NCI-H2029 treated with DMSO at 0.1 percent for 48 hours (cell line): ENCODE measurements around the gene CFDP1.
"Not testable (repeated sequence)": the region's sequence is repeated elsewhere in the genome, so short reads cannot be mapped to it uniquely, and the experiment has no call there.

Source experiments
- DNase-seq: peaks from one replicate; lab custom pipeline; 2025; lab: John Stamatoyannopoulos, UW

CFDP1 gene

GRCh38 chr16:75458439-75458838, 25.1 kb upstream of the CFDP1 start:
- DNase-seq, result no peak

- DNase-seq, result no peak
Observed at GRCh38 chr16:75458029-75458428, 24.7 kb upstream of the CFDP1 start.

GRCh38 chr16:75457485-75458021, 24.2 kb upstream of the CFDP1 start:
- no peak for DNase-seq

- no peak for DNase-seq
Observed at GRCh38 chr16:75456971-75457370, 23.7 kb upstream of the CFDP1 start.

- DNase-seq, result not testable (repeated sequence)
Observed at GRCh38 chr16:75456486-75456885, 23.2 kb upstream of the CFDP1 start.

GRCh38 chr16:75455677-75456076, 22.4 kb upstream of the CFDP1 start:
- no peak for DNase-seq

GRCh38 chr16:75452464-75453190, 19.3 kb upstream of the CFDP1 start:
- no peak for DNase-seq

GRCh38 chr16:75446416-75446815, 13.1 kb upstream of the CFDP1 start:
- no peak for DNase-seq

GRCh38 chr16:75445298-75445697, 12.0 kb upstream of the CFDP1 start:
- DNase-seq, result no peak

- no peak for DNase-seq
Observed at GRCh38 chr16:75443298-75443697, 10.0 kb upstream of the CFDP1 start.

GRCh38 chr16:75433732-75434413, 570 bp upstream of the CFDP1 start:
- peak; percentile 53 for DNase-seq

GRCh38 chr16:75429621-75430403, 3.5 kb downstream of the CFDP1 start:
- no peak for DNase-seq

GRCh38 chr16:75426524-75426923, 6.8 kb downstream of the CFDP1 start:
- DNase-seq, result not testable (repeated sequence)

- not testable (repeated sequence) for DNase-seq
Observed at GRCh38 chr16:75424105-75424762, 9.1 kb downstream of the CFDP1 start.

GRCh38 chr16:75423723-75424104, 9.6 kb downstream of the CFDP1 start:
- no peak for DNase-seq

- DNase-seq, result no peak
Observed at GRCh38 chr16:75421820-75422126, 11.5 kb downstream of the CFDP1 start.

GRCh38 chr16:75420987-75421819, 12.1 kb downstream of the CFDP1 start:
- no peak for DNase-seq

- no peak for DNase-seq
Observed at GRCh38 chr16:75416904-75417565, 16.3 kb downstream of the CFDP1 start.

GRCh38 chr16:75415169-75415905, 18.0 kb downstream of the CFDP1 start:
- no peak for DNase-seq

- no peak for DNase-seq
Observed at GRCh38 chr16:75413951-75414350, 19.4 kb downstream of the CFDP1 start.
